A549 (cell line): ENCODE data around the gene XKR7. TPM values are rescaled to one million over a fixed set of nuclear protein-coding genes. Genes with fewer than 3 reads are reported as not detected.

Experiments used
- ATAC-seq, 2 experiments: fragments of 200-7000 bp in 1 of 2; fragments of >200 bp in 1 of 2; cut with Nextera tagmentation in 1 of 2; cut with Tn5 transposase in 1 of 2; 3 replicates each; pipeline versions ENCODE4 v1.8.0 to v1.9.1; 2018 to 2020; ENCODE audit warnings: mild to moderate bottlenecking in 1 of 2, moderate library complexity in 1 of 2
- CTCF ChIA-PET: fragments of 300-600 bp; sonication (Branson Sonifier 250); formaldehyde crosslinking; extraction: SDS; loops from one replicate; lab custom pipeline; 2021; ENCODE audit warnings: antibody characterized with exemption, inconsistent platforms; lab: Yijun Ruan, JAX
- POLR2A ChIA-PET: fragments of 350-600 bp; formaldehyde crosslinking; extraction: SDS; loops from one replicate; lab custom pipeline; 2021; ENCODE audit warnings: antibody characterized with exemption, inconsistent platforms; lab: Yijun Ruan, JAX
- DNase-seq, 2 experiments: peaks; one replicate each; pipeline versions ENCODE4 v3.0.0 to v3.0.0-alpha.2; 2011 to 2016; ENCODE audit warnings: low read depth in 1 of 2, low spot score in 1 of 2
- FAIRE-seq: peaks from 2 replicates; lab custom pipeline; 2011; peaks lifted over from hg19 to GRCh38; lab: Jason Lieb, UNC
- H3K27ac ChIP-seq, 2 experiments: fragments of >200 bp; sonication (Bioruptor Twin); formaldehyde crosslinking; 3 replicates each; pipeline ENCODE4 v1.5.1; 2016 to 2017
- H3K4me1 ChIP-seq: fragments of >200 bp; sonication (Bioruptor Twin); formaldehyde crosslinking; 3 replicates; pipeline ENCODE4 v1.6.1; 2016
- H3K4me2 ChIP-seq: fragments of >200 bp; sonication (Bioruptor Twin); formaldehyde crosslinking; 3 replicates; pipeline ENCODE4 v1.6.1; 2016
- H3K4me3 ChIP-seq: fragments of >200 bp; sonication (Bioruptor Twin); formaldehyde crosslinking; 3 replicates; pipeline ENCODE4 v1.5.1; 2016
- H3K9me3 ChIP-seq: fragments of >200 bp; sonication (Bioruptor Twin); formaldehyde crosslinking; 3 replicates; pipeline ENCODE4 v1.6.1; 2016
- ATOH8 ChIP-seq: fragments of 250-450 bp; sonication (Bioruptor Pico); IDR thresholded peaks from 2 replicates; pipeline ENCODE4 v1.5.0; 2020; ENCODE audit warnings: low read depth, mild to moderate bottlenecking, moderate library complexity
- BCL3 ChIP-seq: fragments of >200 bp; sonication (Bioruptor Twin); formaldehyde crosslinking; IDR thresholded peaks from 3 replicates; pipeline ENCODE4 v1.6.1; 2016
- CBX2 ChIP-seq: fragments of 200-600 bp; sonication (generic); IDR thresholded peaks from 2 replicates; pipeline ENCODE4 v1.6.1; 2016; ENCODE audit warnings: low read depth, mild to moderate bottlenecking, borderline replicate concordance
- CBX8 ChIP-seq: fragments of 200-600 bp; sonication (generic); IDR thresholded peaks from 2 replicates; pipeline ENCODE4 v1.6.1; 2016
- CHD4 ChIP-seq: fragments of 200-600 bp; sonication (generic); IDR thresholded peaks from 2 replicates; pipeline ENCODE4 v1.6.1; 2016; ENCODE audit warnings: antibody characterized with exemption, mild to moderate bottlenecking, borderline replicate concordance
- E2F6 ChIP-seq: IDR thresholded peaks from 2 replicates; pipeline ENCODE4 v1.6.1; 2012; ENCODE audit warnings: low read depth, borderline replicate concordance
- EHMT2 ChIP-seq: fragments of 200-600 bp; sonication (generic); IDR thresholded peaks from 2 replicates; pipeline ENCODE4 v1.6.1; 2016; ENCODE audit warnings: antibody characterized with exemption, low read depth, mild to moderate bottlenecking, moderate library complexity
- ESRRA ChIP-seq: fragments of 150-350 bp; IDR thresholded peaks from 2 replicates; pipeline ENCODE4 v1.6.1; 2014; ENCODE audit warnings: mild to moderate bottlenecking, low read length, borderline replicate concordance
- FOSB ChIP-seq: fragments of 250-450 bp; sonication (Bioruptor Pico); IDR thresholded peaks from 2 replicates; pipeline ENCODE4 v1.5.0; 2020; ENCODE audit warnings: mild to moderate bottlenecking, moderate library complexity
- FOXS1 ChIP-seq: fragments of 250-450 bp; sonication (Bioruptor Pico); IDR thresholded peaks from 2 replicates; pipeline ENCODE4 v1.5.0; 2020; ENCODE audit warnings: mild to moderate bottlenecking, moderate library complexity
- HDAC2 ChIP-seq: fragments of 200-600 bp; sonication (generic); IDR thresholded peaks from 2 replicates; pipeline ENCODE4 v1.6.1; 2016
- HOXB5 ChIP-seq: fragments of 250-450 bp; sonication (Bioruptor Pico); IDR thresholded peaks from 2 replicates; pipeline ENCODE4 v1.5.0; 2020; ENCODE audit warnings: mild to moderate bottlenecking, moderate library complexity
- KDM1A ChIP-seq: fragments of 200-600 bp; sonication (generic); IDR thresholded peaks from 2 replicates; pipeline ENCODE4 v1.6.1; 2016; ENCODE audit warnings: low read depth, mild to moderate bottlenecking
- MAFK ChIP-seq: fragments of 450-650 bp; IDR thresholded peaks from 2 replicates; pipeline ENCODE4 v1.6.1; 2014; ENCODE audit not compliant: partially characterized antibody
- MAX ChIP-seq: IDR thresholded peaks from 2 replicates; pipeline ENCODE4 v1.6.1; 2012
- MAZ ChIP-seq: fragments of 150-350 bp; IDR thresholded peaks from 2 replicates; pipeline ENCODE4 v1.6.1; 2014; ENCODE audit warnings: antibody characterized with exemption, low read depth, low read length, borderline replicate concordance
- NR3C1 ChIP-seq: fragments of >200 bp; sonication (Bioruptor Twin); formaldehyde crosslinking; IDR thresholded peaks from 3 replicates; pipeline ENCODE4 v1.6.1; 2017
- PHF8 ChIP-seq: fragments of 200-600 bp; sonication (generic); IDR thresholded peaks from 2 replicates; pipeline ENCODE4 v1.6.1; 2016; ENCODE audit warnings: low read depth, mild to moderate bottlenecking, antibody characterized with exemption, moderate library complexity, borderline replicate concordance
- RCOR1 ChIP-seq: fragments of 150-350 bp; IDR thresholded peaks from 2 replicates; pipeline ENCODE4 v1.6.1; 2014; ENCODE audit warnings: antibody characterized with exemption, low read length, low read depth
- REST ChIP-seq: fragments of 200-600 bp; sonication (generic); IDR thresholded peaks from 2 replicates; pipeline ENCODE4 v1.6.1; 2016; ENCODE audit warnings: antibody characterized with exemption, mild to moderate bottlenecking, moderate library complexity
- RFX5 ChIP-seq: fragments of 450-650 bp; IDR thresholded peaks from 2 replicates; pipeline ENCODE4 v1.7.1; 2014; ENCODE audit warnings: antibody characterized with exemption, mild to moderate bottlenecking, moderate library complexity
- RNF2 ChIP-seq: fragments of 200-600 bp; sonication (generic); IDR thresholded peaks from 2 replicates; pipeline ENCODE4 v1.6.1; 2016; ENCODE audit warnings: low read depth, mild to moderate bottlenecking, antibody characterized with exemption, moderate library complexity, borderline replicate concordance
- USF2 ChIP-seq: fragments of 450-650 bp; IDR thresholded peaks from 2 replicates; pipeline ENCODE4 v1.6.1; 2014; ENCODE audit warnings: antibody characterized with exemption
- ZC3H11A ChIP-seq: fragments of 450-650 bp; IDR thresholded peaks from 2 replicates; pipeline ENCODE4 v1.6.1; 2014; ENCODE audit warnings: antibody characterized with exemption, mild to moderate bottlenecking
- ZFP36 ChIP-seq: fragments of 450-650 bp; IDR thresholded peaks from 2 replicates; pipeline ENCODE4 v1.6.1; 2014; ENCODE audit warnings: borderline replicate concordance; ENCODE audit not compliant: partially characterized antibody
- ZNF302 ChIP-seq: fragments of 250-450 bp; sonication (Bioruptor Pico); IDR thresholded peaks from 2 replicates; pipeline ENCODE4 v1.9.0; 2021; ENCODE audit warnings: inconsistent platforms, mild to moderate bottlenecking, moderate library complexity
- WGBS: methylation state at CpG from one replicate; pipeline ENCODE4 v1.1.6; 2017; ENCODE audit errors: missing lambda C conversion rate; 5-methylcytosine and 5-hydroxymethylcytosine counted together
- polyA plus RNA-seq, 4 experiments: library from polyadenylated mRNA; depleted of rRNA in 3 of 4; stranded (reverse); fragments of >200 nt; fragmentation: RNase III in 1 of 4; extraction: RNeasy Plus Mini Kit Qiagen cat#74134 plus additional on column Dnase treatment in 1 of 4; gene quantifications; 2 replicates in 3 of 4; 3 replicates in 1 of 4; pipeline ENCODE4 v1.2.3, GENCODE V29; 2011 to 2017

XKR7 gene
- polyA plus RNA-seq, 2 of the 4 experiments (the other 2 are of a cell fraction) = 0.01 TPM; not detected in 1

GRCh38 chr20:31979713-31980426, 11.9 kb downstream of the XKR7 start:
- CTCF ChIA-PET = interaction anchor here (0.6 to 1.4 kb wide), 3 partner anchors 10 to 127 kb away, joined by 3 to 7 read pairs (median 4); no protein-coding TSS in a partner anchor
- Histone ChIP-seq H3K4me1 (peaks cover 3% of the 10 kb centered on the region; the same call in 1 of the 3 replicates), H3K9me3 (no peaks in the 10 kb centered on the region), H3K4me2 (no peak overlapping the region), H3K4me3 (no peak overlapping the region), H3K27ac (no peak overlapping the region)
- ATAC-seq (no peak), DNase-seq (no peak), FAIRE-seq (no peak)
- POLR2A ChIA-PET = no interaction called here
- WGBS = 39% methylated on average over 6 of the region's 6 CpGs
- TF ChIP-seq EHMT2 = no peak
- TF ChIP-seq RNF2 = no peak

- H3K27ac ChIP-seq = no peak overlapping the region
- 46% methylated on average over 2 of the region's 2 CpGs for WGBS
These were observed 13.8 kb downstream of the XKR7 start for GRCh38 chr20:31981784-31982183.

GRCh38 chr20:31984981-31985471, 17.1 kb downstream of the XKR7 start:
- Histone ChIP-seq H3K4me2 (peak overlapping the region; percentile 7; the same call in 1 of the 3 replicates), H3K27ac (peak overlapping the region in 1 of 2 experiments; percentile 41; a peak in 1 of 6 replicates), H3K4me1 (peaks cover 22% of the 10 kb centered on the region), H3K9me3 (no peaks in the 10 kb centered on the region), H3K4me3 (no peak overlapping the region)
- ChIA-PET POLR2A (no interaction called here), CTCF (interaction anchor here (1.1 to 3.2 kb wide), 5 partner anchors 9 to 162 kb away, joined by 3 to 10 read pairs (median 3); partner anchors contain the start of gene PDRG1)
- TF ChIP-seq FOSB (CRISPR knock-in tag) = no peak
- TF ChIP-seq NR3C1 = no peak
- TF ChIP-seq FOXS1 (CRISPR knock-in tag) = no peak
- TF ChIP-seq HDAC2 = no peak
- TF ChIP-seq PHF8 = no peak
- TF ChIP-seq CHD4 = no peak
- no peak for TF ChIP-seq ZC3H11A
- no peak for TF ChIP-seq HOXB5 (CRISPR knock-in tag)
- no peak for TF ChIP-seq REST
- TF ChIP-seq ATOH8 (CRISPR knock-in tag) = no peak
- TF ChIP-seq RFX5 = no peak
- TF ChIP-seq E2F6 = no peak
- TF ChIP-seq BCL3 = no peak
- no peak for TF ChIP-seq MAZ
- TF ChIP-seq ESRRA = no peak
- no peak for TF ChIP-seq RNF2
- TF ChIP-seq USF2 = no peak
- ATAC-seq = no peak; a peak in 1 of 6 replicates
- no peak for DNase-seq
- WGBS = 27% methylated on average over 6 of the region's 6 CpGs
- FAIRE-seq = no peak

More at GRCh38 chr20:31981784-31982183, 13.8 kb downstream of the XKR7 start:
- CTCF ChIA-PET = interaction anchor here (1.0 kb wide), 1 partner anchor 128 kb away, joined by 4 read pairs; no protein-coding TSS in a partner anchor
- TF ChIP-seq RCOR1 = no peak
- TF ChIP-seq MAFK = no peak
- TF ChIP-seq CBX8 = no peak
- no peak for TF ChIP-seq ZNF302
- TF ChIP-seq EHMT2 = no peak
- no peak for TF ChIP-seq MAX
- no peak for TF ChIP-seq KDM1A
- peak; percentile 75 for TF ChIP-seq ZFP36
- no peak for TF ChIP-seq CBX2
- TF ChIP-seq, all 56 proteins: peak for 1
- no peak for ATAC-seq
- peaks cover 3% of the 10 kb centered on the region; the same call in 1 of the 3 replicates for H3K4me1 ChIP-seq
- no peak for DNase-seq
- FAIRE-seq = no peak
- H3K4me2 ChIP-seq = no peak overlapping the region
- POLR2A ChIA-PET = no interaction called here
- no peaks in the 10 kb centered on the region for H3K9me3 ChIP-seq
- H3K4me3 ChIP-seq = no peak overlapping the region
